ENCODE measurements around the gene ELP5. TPM values are rescaled to one million over a fixed set of nuclear protein-coding genes. Genes with fewer than 3 reads are reported as not detected.

Gene ELP5
- total and polyA plus RNA-seq, 2 experiments from 2014 or later: 38.3 to 41.4 TPM

- Mint-ChIP-seq H3K4me3 (peak overlapping the region; percentile 80), H3K27ac (peak overlapping the region; percentile 91), H3K9me3 (no peaks in the 10 kb centered on the region; the same call in 2 of the 3 replicates), H3K27me3 (ENCODE audit: insufficient read depth, low read depth, poor library complexity) (peaks cover 10% of the 10 kb centered on the region), H3K4me1 (peaks cover 45% of the 10 kb centered on the region), H3K36me3 (ENCODE audit: low read depth) (peaks cover 39% of the 10 kb centered on the region)
- no peak overlapping the region for H2AFZ ChIP-seq
- peaks cover 28% of the 10 kb centered on the region for H3K4me1 ChIP-seq (ENCODE audit: insufficient read depth)
- peaks cover 15% of the 10 kb centered on the region for H3K36me3 ChIP-seq (ENCODE audit: insufficient read depth)
- no peaks in the 10 kb centered on the region for H3K27me3 ChIP-seq (ENCODE audit: insufficient read depth)
- H3K4me3 ChIP-seq: peak overlapping the region; percentile 55
- H3F3A ChIP-seq (replicated peaks; ENCODE audit: low read depth): peaks cover 21% of the 10 kb centered on the region
- H4K20me1 ChIP-seq (replicated peaks; ENCODE audit: insufficient read depth): peaks cover 10% of the 10 kb centered on the region
- TF ChIP-seq NANOG (IDR thresholded peaks at IDR 0.05; ENCODE audit: borderline replicate concordance) (no peak), POLR2AphosphoS5 (IDR thresholded peaks at IDR 0.05; ENCODE audit: low read depth) (peak; percentile 42; the same call in 1 of the 2 replicates), CREB1 (CRISPR knock-in tag; IDR thresholded peaks at IDR 0.05; ENCODE audit: low read depth) (peak; percentile 93)
- H3K79me2 ChIP-seq (replicated peaks; ENCODE audit: insufficient read depth): peaks cover 29% of the 10 kb centered on the region
- peak overlapping the region; percentile 89 for H3K4me2 ChIP-seq
- H3K9me2 ChIP-seq (ENCODE audit: insufficient read depth): no peaks in the 10 kb centered on the region
- H3K27ac ChIP-seq (ENCODE audit: low read depth): peak overlapping the region; percentile 70
- DNase-seq (ENCODE audit: low spot score): peak; percentile 99
- ATAC-seq: peak; percentile 75
Observed at GRCh38 chr17:7204828-7205461, 47.1 kb upstream of the ELP5 start.

GRCh38 chr17:7205561-7205960 lies 46.5 kb upstream of the ELP5 start:
- TF ChIP-seq ZNF114 (CRISPR knock-in tag; IDR thresholded peaks at IDR 0.05): no peak
- TF ChIP-seq ZNF331 (CRISPR knock-in tag; IDR thresholded peaks at IDR 0.05; ENCODE audit: low read depth): no peak
- TF ChIP-seq JUNB (IDR thresholded peaks at IDR 0.05; ENCODE audit: unreplicated experiment): no peak
- no peak for TF ChIP-seq POLR2AphosphoS5 (IDR thresholded peaks at IDR 0.05; ENCODE audit: low read depth)
- no peak for TF ChIP-seq CREB1 (CRISPR knock-in tag; IDR thresholded peaks at IDR 0.05; ENCODE audit: low read depth)
- TF ChIP-seq CTCF (conservative IDR thresholded peaks at IDR 0.05; ENCODE audit: low read depth in 2 of 2): no peak
- TF ChIP-seq ETS1 (IDR thresholded peaks at IDR 0.05): no peak
- no peak for TF ChIP-seq EZH2 (IDR thresholded peaks at IDR 0.05; ENCODE audit: low read depth, unreplicated experiment)
- DNase-seq (ENCODE audit: low spot score): no peak
- no peak for ATAC-seq
- Mint-ChIP-seq H3K27ac (peak overlapping the region; percentile 57), H3K4me1 (peaks cover 51% of the 10 kb centered on the region), H3K4me3 (peak overlapping the region; percentile 80), H3K9me3 (no peaks in the 10 kb centered on the region; the same call in 2 of the 3 replicates), H3K27me3 (ENCODE audit: insufficient read depth, low read depth, poor library complexity) (peaks cover 14% of the 10 kb centered on the region), H3K36me3 (ENCODE audit: low read depth) (peaks cover 34% of the 10 kb centered on the region)
- Histone ChIP-seq H4K20me1 (replicated peaks; ENCODE audit: insufficient read depth) (peaks cover 10% of the 10 kb centered on the region), H3K4me1 (ENCODE audit: insufficient read depth) (peaks cover 35% of the 10 kb centered on the region), H3K4me2 (peak overlapping the region; percentile 89), H2AFZ (no peak overlapping the region), H3K4me3 (peak overlapping the region; percentile 55), H3K27me3 (ENCODE audit: insufficient read depth) (no peaks in the 10 kb centered on the region), H3K79me2 (replicated peaks; ENCODE audit: insufficient read depth) (peaks cover 36% of the 10 kb centered on the region), H3K9me2 (ENCODE audit: insufficient read depth) (no peaks in the 10 kb centered on the region), H3K27ac (ENCODE audit: low read depth) (no peak overlapping the region), H3K36me3 (ENCODE audit: insufficient read depth) (peaks cover 15% of the 10 kb centered on the region), H3F3A (replicated peaks; ENCODE audit: low read depth) (peaks cover 26% of the 10 kb centered on the region)

Measured in GM23338 (cell line).